WTC11 (cell line): ENCODE measurements around the gene WARS2. TPM values are rescaled to one million over a fixed set of nuclear protein-coding genes. Genes with fewer than 3 reads are reported as not detected.

Experiments
- ATAC-seq: fragments of 200-7000 bp; cut with Tn5 transposase; 2 replicates; pipeline ENCODE4 v1.10.0; 2021; ENCODE audit warnings: mild to moderate bottlenecking, moderate library complexity
- CTCF ChIA-PET: fragments of 300-600 bp; sonication (Branson Sonifier 250); formaldehyde crosslinking; loops from one replicate; lab custom pipeline; 2021; ENCODE audit warnings: antibody characterized with exemption; lab: Charles Lee
- POLR2A ChIA-PET: fragments of 350-600 bp; sonication (Branson Sonifier 250); formaldehyde crosslinking; loops from one replicate; lab custom pipeline; 2021; ENCODE audit warnings: antibody characterized with exemption; lab: Charles Lee
- DNase-seq: peaks from one replicate; pipeline ENCODE4 v3.0.0; 2021; ENCODE audit warnings: low spot score
- H3K27ac Mint-ChIP-seq: 2 replicates; pipeline ENCODE4 v1.8.0; 2021; ENCODE audit warnings: mixed read lengths
- H3K27me3 Mint-ChIP-seq: 2 replicates; pipeline ENCODE4 v1.8.0; 2021; ENCODE audit warnings: low read depth, mild to moderate bottlenecking, moderate library complexity, mixed read lengths
- H3K36me3 Mint-ChIP-seq: 2 replicates; pipeline ENCODE4 v1.8.0; 2021; ENCODE audit warnings: mixed read lengths
- H3K4me1 Mint-ChIP-seq: 2 replicates; pipeline ENCODE4 v1.8.0; 2022; ENCODE audit warnings: mixed read lengths
- H3K4me3 Mint-ChIP-seq: 2 replicates; pipeline ENCODE4 v1.8.0; 2021; ENCODE audit warnings: mild to moderate bottlenecking, moderate library complexity, mixed read lengths
- H3K9me3 Mint-ChIP-seq: 2 replicates; pipeline ENCODE4 v1.8.0; 2021; ENCODE audit warnings: mixed read lengths
- ATF3 ChIP-seq: sonication (generic); formaldehyde crosslinking; conservative IDR thresholded peaks from 2 replicates; pipeline ENCODE4 v1.8.1; 2022; ENCODE audit warnings: mild to moderate bottlenecking, missing genetic modification reagents
- CBFB ChIP-seq: sonication (generic); formaldehyde crosslinking; IDR thresholded peaks from 2 replicates; pipeline ENCODE4 v1.8.1; 2022; ENCODE audit warnings: mild to moderate bottlenecking, low read depth, missing genetic modification reagents
- CREM ChIP-seq: sonication (generic); formaldehyde crosslinking; IDR thresholded peaks from 2 replicates; pipeline ENCODE4 v1.8.1; 2022; ENCODE audit warnings: mild to moderate bottlenecking, missing genetic modification reagents, moderate library complexity
- E2F1 ChIP-seq: sonication (generic); formaldehyde crosslinking; IDR thresholded peaks from 2 replicates; pipeline ENCODE4 v1.8.0; 2022; ENCODE audit warnings: mild to moderate bottlenecking, missing genetic modification reagents
- ELF4 ChIP-seq: sonication (generic); formaldehyde crosslinking; IDR thresholded peaks from 2 replicates; pipeline ENCODE4 v1.8.1; 2022; ENCODE audit warnings: low read depth, mild to moderate bottlenecking, moderate library complexity, missing genetic modification reagents
- EMX1 ChIP-seq: fragments of 250-450 bp; sonication (Bioruptor Pico); IDR thresholded peaks from 2 replicates; pipeline ENCODE4 v1.8.0; 2021; ENCODE audit warnings: mild to moderate bottlenecking
- ESRRA ChIP-seq: sonication (generic); formaldehyde crosslinking; IDR thresholded peaks from 2 replicates; pipeline ENCODE4 v1.8.1; 2022; ENCODE audit warnings: mild to moderate bottlenecking, missing genetic modification reagents, borderline replicate concordance
- ETV6 ChIP-seq: sonication (generic); formaldehyde crosslinking; IDR thresholded peaks from 2 replicates; pipeline ENCODE4 v1.8.1; 2022; ENCODE audit warnings: mild to moderate bottlenecking, missing genetic modification reagents
- HMGXB4 ChIP-seq: sonication (generic); formaldehyde crosslinking; IDR thresholded peaks from 2 replicates; pipeline ENCODE4 v1.8.1; 2023; ENCODE audit warnings: mild to moderate bottlenecking, moderate library complexity, missing genetic modification reagents
- MXD4 ChIP-seq: fragments of 250-450 bp; sonication (Bioruptor Pico); IDR thresholded peaks from 2 replicates; pipeline ENCODE4 v1.8.0; 2021; ENCODE audit warnings: mild to moderate bottlenecking, moderate library complexity, borderline replicate concordance
- OVOL2 ChIP-seq: fragments of 250-450 bp; sonication (Bioruptor Pico); IDR thresholded peaks from 2 replicates; pipeline ENCODE4 v1.9.0; 2021; ENCODE audit warnings: mild to moderate bottlenecking, borderline replicate concordance
- RORB ChIP-seq: fragments of 250-450 bp; sonication (Bioruptor Pico); IDR thresholded peaks from 2 replicates; pipeline ENCODE4 v1.9.0; 2021; ENCODE audit warnings: mild to moderate bottlenecking
- TEAD4 ChIP-seq: sonication (generic); formaldehyde crosslinking; IDR thresholded peaks from 2 replicates; pipeline ENCODE4 v1.8.0; 2022; ENCODE audit warnings: mild to moderate bottlenecking, missing genetic modification reagents
- total RNA-seq: library from RNA; stranded (reverse); gene quantifications from 3 replicates; pipeline ENCODE4 v1.2.3, GENCODE V29; 2021
- TF ChIP-seq, protein P1 (sequence below): sonication (generic); formaldehyde crosslinking; IDR thresholded peaks from 2 replicates; pipeline ENCODE4 v1.8.1; 2023; ENCODE audit warnings: mild to moderate bottlenecking, missing genetic modification reagents
- TF ChIP-seq, protein P2 (sequence below): fragments of 250-450 bp; sonication (Bioruptor Pico); conservative IDR thresholded peaks from 2 replicates; pipeline ENCODE4 v1.9.0; 2021; ENCODE audit warnings: mild to moderate bottlenecking
- TF ChIP-seq, protein P3 (sequence below): fragments of 250-450 bp; sonication (Bioruptor Pico); IDR thresholded peaks from 2 replicates; pipeline ENCODE4 v1.9.0; 2021; ENCODE audit warnings: moderate library complexity, mild to moderate bottlenecking, inconsistent platforms, borderline replicate concordance
- TF ChIP-seq, protein P4 (sequence below): sonication (generic); formaldehyde crosslinking; conservative IDR thresholded peaks from 2 replicates; pipeline ENCODE4 v1.8.1; 2023; ENCODE audit warnings: mild to moderate bottlenecking, low read depth, missing genetic modification reagents, moderate library complexity

The WARS2 gene
- total RNA-seq, 1 experiment from 2014 or later, result 9.3 TPM

- H3K27ac Mint-ChIP-seq, result no peak overlapping the region
- H3K27me3 Mint-ChIP-seq, result no peaks in the 10 kb centered on the region
- peaks cover 18% of the 10 kb centered on the region for H3K9me3 Mint-ChIP-seq
- H3K4me1 Mint-ChIP-seq, result no peaks in the 10 kb centered on the region
- TF ChIP-seq ETV6 (CRISPR knock-in tag), result no peak
- TF ChIP-seq CREM (CRISPR knock-in tag), result no peak
- no peak for TF ChIP-seq EMX1
- TF ChIP-seq ATF3 (CRISPR knock-in tag), result no peak
- TF ChIP-seq OVOL2 (CRISPR knock-in tag), result no peak
- TF ChIP-seq, protein P1, sequence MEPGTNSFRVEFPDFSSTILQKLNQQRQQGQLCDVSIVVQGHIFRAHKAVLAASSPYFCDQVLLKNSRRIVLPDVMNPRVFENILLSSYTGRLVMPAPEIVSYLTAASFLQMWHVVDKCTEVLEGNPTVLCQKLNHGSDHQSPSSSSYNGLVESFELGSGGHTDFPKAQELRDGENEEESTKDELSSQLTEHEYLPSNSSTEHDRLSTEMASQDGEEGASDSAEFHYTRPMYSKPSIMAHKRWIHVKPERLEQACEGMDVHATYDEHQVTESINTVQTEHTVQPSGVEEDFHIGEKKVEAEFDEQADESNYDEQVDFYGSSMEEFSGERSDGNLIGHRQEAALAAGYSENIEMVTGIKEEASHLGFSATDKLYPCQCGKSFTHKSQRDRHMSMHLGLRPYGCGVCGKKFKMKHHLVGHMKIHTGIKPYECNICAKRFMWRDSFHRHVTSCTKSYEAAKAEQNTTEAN (CRISPR knock-in tag), result no peak
- TF ChIP-seq RORB (CRISPR knock-in tag), result no peak
- TF ChIP-seq, protein P2, sequence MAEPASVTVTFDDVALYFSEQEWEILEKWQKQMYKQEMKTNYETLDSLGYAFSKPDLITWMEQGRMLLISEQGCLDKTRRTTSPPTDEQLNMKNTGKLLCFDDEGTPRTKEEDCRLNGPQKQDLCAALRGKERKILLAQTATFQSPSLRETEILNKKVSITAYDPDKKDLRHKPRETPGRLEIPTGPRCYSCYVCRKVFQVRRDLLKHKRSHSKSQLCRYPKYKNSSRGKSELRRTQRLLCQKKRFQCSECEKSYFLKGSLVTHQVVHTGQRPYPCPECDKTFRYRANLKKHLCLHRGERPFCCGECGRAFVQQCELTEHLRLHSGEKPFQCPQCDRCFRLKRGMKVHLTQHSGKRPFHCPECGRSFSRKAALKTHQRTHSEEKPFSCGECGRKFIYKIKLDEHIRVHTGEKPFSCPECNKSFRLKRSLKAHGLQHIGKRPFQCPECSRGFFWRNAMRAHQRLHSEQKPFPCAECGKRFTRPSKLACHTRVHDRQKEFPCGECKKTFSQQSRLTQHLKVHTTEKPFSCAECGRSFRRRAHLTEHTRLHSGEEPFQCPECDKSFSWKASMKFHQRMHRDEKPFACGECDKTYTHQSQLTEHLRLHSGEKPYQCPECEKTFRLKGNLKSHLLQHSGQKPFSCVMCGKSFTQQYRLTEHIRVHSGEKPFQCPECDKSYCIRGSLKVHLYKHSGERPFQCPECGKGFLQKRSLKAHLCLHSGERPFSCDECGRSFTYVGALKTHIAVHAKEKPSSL (CRISPR knock-in tag), result no peak
- TF ChIP-seq, protein P3, sequence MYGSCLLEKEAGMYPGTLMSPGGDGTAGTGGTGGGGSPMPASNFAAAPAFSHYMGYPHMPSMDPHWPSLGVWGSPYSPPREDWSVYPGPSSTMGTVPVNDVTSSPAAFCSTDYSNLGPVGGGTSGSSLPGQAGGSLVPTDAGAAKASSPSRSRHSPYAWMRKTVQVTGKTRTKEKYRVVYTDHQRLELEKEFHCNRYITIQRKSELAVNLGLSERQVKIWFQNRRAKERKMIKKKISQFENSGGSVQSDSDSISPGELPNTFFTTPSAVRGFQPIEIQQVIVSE (CRISPR knock-in tag), result no peak
- TF ChIP-seq TEAD4 (CRISPR knock-in tag), result no peak
- TF ChIP-seq E2F1, result no peak
- TF ChIP-seq CBFB, result no peak
- TF ChIP-seq ELF4, result no peak
- TF ChIP-seq, protein P4, sequence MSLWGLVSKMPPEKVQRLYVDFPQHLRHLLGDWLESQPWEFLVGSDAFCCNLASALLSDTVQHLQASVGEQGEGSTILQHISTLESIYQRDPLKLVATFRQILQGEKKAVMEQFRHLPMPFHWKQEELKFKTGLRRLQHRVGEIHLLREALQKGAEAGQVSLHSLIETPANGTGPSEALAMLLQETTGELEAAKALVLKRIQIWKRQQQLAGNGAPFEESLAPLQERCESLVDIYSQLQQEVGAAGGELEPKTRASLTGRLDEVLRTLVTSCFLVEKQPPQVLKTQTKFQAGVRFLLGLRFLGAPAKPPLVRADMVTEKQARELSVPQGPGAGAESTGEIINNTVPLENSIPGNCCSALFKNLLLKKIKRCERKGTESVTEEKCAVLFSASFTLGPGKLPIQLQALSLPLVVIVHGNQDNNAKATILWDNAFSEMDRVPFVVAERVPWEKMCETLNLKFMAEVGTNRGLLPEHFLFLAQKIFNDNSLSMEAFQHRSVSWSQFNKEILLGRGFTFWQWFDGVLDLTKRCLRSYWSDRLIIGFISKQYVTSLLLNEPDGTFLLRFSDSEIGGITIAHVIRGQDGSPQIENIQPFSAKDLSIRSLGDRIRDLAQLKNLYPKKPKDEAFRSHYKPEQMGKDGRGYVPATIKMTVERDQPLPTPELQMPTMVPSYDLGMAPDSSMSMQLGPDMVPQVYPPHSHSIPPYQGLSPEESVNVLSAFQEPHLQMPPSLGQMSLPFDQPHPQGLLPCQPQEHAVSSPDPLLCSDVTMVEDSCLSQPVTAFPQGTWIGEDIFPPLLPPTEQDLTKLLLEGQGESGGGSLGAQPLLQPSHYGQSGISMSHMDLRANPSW, result no peak
- TF ChIP-seq MXD4 (CRISPR knock-in tag), result no peak
- TF ChIP-seq ESRRA (CRISPR knock-in tag), result no peak
- no peak for TF ChIP-seq HMGXB4 (CRISPR knock-in tag)
- CTCF ChIA-PET, result no interaction called here
- POLR2A ChIA-PET, result no interaction called here
- DNase-seq, result no peak
- peaks cover 37% of the 10 kb centered on the region for H3K36me3 Mint-ChIP-seq
- no peak overlapping the region for H3K4me3 Mint-ChIP-seq
- ATAC-seq, result no peak
Measured at GRCh38 chr1:119160866-119161265, 20.4 kb upstream of the WARS2 start.
